Measurements from ENCODE around the gene NOSTRIN. TPM values are rescaled to one million over a fixed set of nuclear protein-coding genes. Genes with fewer than 3 reads are reported as not detected.

The NOSTRIN gene
- total RNA-seq, 1 experiment from 2014 or later: 3.1 TPM

DNA sequence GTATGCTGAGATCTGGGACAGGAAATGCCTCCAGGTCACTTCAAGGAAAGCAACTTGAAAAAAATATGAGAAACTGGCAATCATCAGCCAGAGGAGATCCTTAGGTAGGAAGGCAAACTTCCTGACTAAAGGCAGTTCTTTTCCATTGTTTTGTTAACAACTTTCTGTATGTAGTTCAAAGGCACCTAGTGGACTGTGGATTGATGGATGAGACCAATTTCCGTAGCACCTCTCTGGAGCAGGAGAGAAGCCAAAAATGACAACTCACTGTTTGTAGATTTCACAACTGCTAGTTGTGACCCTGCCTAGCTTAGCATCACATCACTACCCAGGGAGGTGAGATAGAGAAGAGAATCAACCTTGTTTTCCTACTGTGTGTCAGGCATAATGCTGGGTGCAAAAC, 21.8 kb upstream of the NOSTRIN start:
- no peaks in the 10 kb centered on the region for H3K36me3 ChIP-seq (ENCODE audit: control insufficient read depth in 1 of 2, insufficient read depth in 2 of 2, low read length in 2 of 2)
- ChIA-PET CTCF (no interaction called here), RAD21 (ENCODE audit: low non-redundant PET in 1 of 2, low total read pairs in 2 of 2, uncharacterized antibody in 2 of 2, unreplicated experiment in 2 of 2) (no interaction called here), POLR2A (no interaction called here)
- H3K79me2 ChIP-seq (ENCODE audit: insufficient read depth, low read length): no peaks in the 10 kb centered on the region
- H3K9me3 ChIP-seq (ENCODE audit: control insufficient read depth in 1 of 2, insufficient read depth in 1 of 2, low read depth in 1 of 2, low read length in 2 of 2): no peaks in the 10 kb centered on the region
- H3K9ac ChIP-seq (ENCODE audit: low read length): no peak overlapping the region
- no peak overlapping the region for H3K4me2 ChIP-seq (ENCODE audit: low read length)
- H2AFZ ChIP-seq (ENCODE audit: low read depth, low read length, poor library complexity, severe bottlenecking): no peak overlapping the region
- no peaks in the 10 kb centered on the region for H3K9me2 ChIP-seq (ENCODE audit: insufficient read depth)
- no peaks in the 10 kb centered on the region for H3K27me3 ChIP-seq (ENCODE audit: insufficient read depth, low read length)
- H3K4me3 ChIP-seq (replicated peaks in 1 of 2; ENCODE audit: low read depth in 1 of 2, low read length in 2 of 2): no peak overlapping the region
- TF ChIP-seq JUND (IDR thresholded peaks at IDR 0.05): no peak
- no peak for TF ChIP-seq EGR1 (IDR thresholded peaks at IDR 0.05; ENCODE audit: low read depth)
- TF ChIP-seq SRF (IDR thresholded peaks at IDR 0.05; ENCODE audit: low read depth): no peak
- no peak for TF ChIP-seq CBX3 (IDR thresholded peaks at IDR 0.05; ENCODE audit: low read depth)
- no peak for TF ChIP-seq SIN3A (IDR thresholded peaks at IDR 0.05; ENCODE audit: low read depth)
- TF ChIP-seq POLR2AphosphoS5 (IDR thresholded peaks at IDR 0.05; ENCODE audit: low read depth, low read length): no peak
- no peak overlapping the region for H3K27ac ChIP-seq (ENCODE audit: low read depth, low read length)
- DNase-seq (ENCODE audit: low read depth, low spot score) (no peak), ATAC-seq (no peak)
- no peaks in the 10 kb centered on the region for H3K4me1 ChIP-seq (ENCODE audit: control insufficient read depth in 1 of 2, insufficient read depth in 2 of 2, low read length in 2 of 2)
- intact Hi-C loops (cut with micrococcal nuclease): no loop called here
- BruUV-seq (replicated peaks): no TSS peak
- H4K20me1 ChIP-seq (ENCODE audit: insufficient read depth): no peaks in the 10 kb centered on the region

DNA sequence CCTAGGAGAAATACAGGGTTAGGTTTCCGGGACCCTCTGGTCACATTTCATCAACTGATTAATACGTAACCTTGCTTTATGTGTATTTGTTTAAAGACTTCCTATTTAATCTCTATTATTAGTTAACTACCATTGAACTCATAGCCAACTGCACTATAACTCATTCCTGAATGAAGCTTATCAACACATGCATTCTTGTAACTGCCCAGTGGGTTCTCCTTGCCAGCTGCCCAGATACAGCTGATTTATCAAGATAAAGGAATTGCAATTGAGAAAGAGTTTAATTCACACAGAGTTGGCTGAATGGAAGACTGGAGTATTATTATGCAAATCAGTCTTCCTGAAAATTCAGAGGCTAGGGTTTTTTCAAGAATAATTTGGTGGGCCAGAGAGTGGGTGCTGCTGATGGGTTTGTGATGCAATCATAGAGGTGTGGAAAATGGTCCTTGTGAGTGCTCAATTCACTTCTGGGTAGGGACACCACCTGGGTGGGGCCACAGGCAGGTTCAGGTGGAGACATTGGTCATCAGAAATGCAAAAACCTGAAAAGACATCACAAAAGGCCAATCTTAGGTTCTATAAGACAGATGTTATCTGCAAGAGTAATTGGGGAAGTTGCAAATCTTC, 21.1 kb upstream of the NOSTRIN start:
- H3K9ac ChIP-seq (ENCODE audit: low read length): no peak overlapping the region
- no peaks in the 10 kb centered on the region for H3K4me1 ChIP-seq (ENCODE audit: control insufficient read depth in 1 of 2, insufficient read depth in 2 of 2, low read length in 2 of 2)
- no peak overlapping the region for H3K4me3 ChIP-seq (replicated peaks in 1 of 2; ENCODE audit: low read depth in 1 of 2, low read length in 2 of 2)
- CTCF ChIA-PET: no interaction called here
- no peak for ATAC-seq
- no peaks in the 10 kb centered on the region for H3K9me2 ChIP-seq (ENCODE audit: insufficient read depth)
- BruUV-seq (replicated peaks): no TSS peak
- no peak overlapping the region for H2AFZ ChIP-seq (ENCODE audit: low read depth, low read length, poor library complexity, severe bottlenecking)
- RAD21 ChIA-PET (ENCODE audit: low non-redundant PET in 1 of 2, low total read pairs in 2 of 2, uncharacterized antibody in 2 of 2, unreplicated experiment in 2 of 2): no interaction called here
- DNase-seq (ENCODE audit: low read depth, low spot score): no peak
- no peaks in the 10 kb centered on the region for H3K9me3 ChIP-seq (ENCODE audit: control insufficient read depth in 1 of 2, insufficient read depth in 1 of 2, low read depth in 1 of 2, low read length in 2 of 2)
- intact Hi-C loops (cut with micrococcal nuclease): no loop called here
- no peak overlapping the region for H3K27ac ChIP-seq (ENCODE audit: low read depth, low read length)
- H3K4me2 ChIP-seq (ENCODE audit: low read length): no peak overlapping the region
- H3K27me3 ChIP-seq (ENCODE audit: insufficient read depth, low read length): no peaks in the 10 kb centered on the region
- TF ChIP-seq EZH2 (IDR thresholded peaks at IDR 0.05) (no peak), YY1 (IDR thresholded peaks at IDR 0.05; ENCODE audit: extremely low read depth, insufficient replicate concordance, low read depth, low read length) (no peak), MAX (IDR thresholded peaks at IDR 0.05) (no peak), POLR2AphosphoS5 (IDR thresholded peaks at IDR 0.05; ENCODE audit: low read depth, low read length) (no peak), CEBPB (IDR thresholded peaks at IDR 0.05; ENCODE audit: low read depth) (no peak), SRF (IDR thresholded peaks at IDR 0.05; ENCODE audit: low read depth) (no peak), EGR1 (IDR thresholded peaks at IDR 0.05; ENCODE audit: low read depth) (no peak)
- TF ChIP-seq, protein P1, sequence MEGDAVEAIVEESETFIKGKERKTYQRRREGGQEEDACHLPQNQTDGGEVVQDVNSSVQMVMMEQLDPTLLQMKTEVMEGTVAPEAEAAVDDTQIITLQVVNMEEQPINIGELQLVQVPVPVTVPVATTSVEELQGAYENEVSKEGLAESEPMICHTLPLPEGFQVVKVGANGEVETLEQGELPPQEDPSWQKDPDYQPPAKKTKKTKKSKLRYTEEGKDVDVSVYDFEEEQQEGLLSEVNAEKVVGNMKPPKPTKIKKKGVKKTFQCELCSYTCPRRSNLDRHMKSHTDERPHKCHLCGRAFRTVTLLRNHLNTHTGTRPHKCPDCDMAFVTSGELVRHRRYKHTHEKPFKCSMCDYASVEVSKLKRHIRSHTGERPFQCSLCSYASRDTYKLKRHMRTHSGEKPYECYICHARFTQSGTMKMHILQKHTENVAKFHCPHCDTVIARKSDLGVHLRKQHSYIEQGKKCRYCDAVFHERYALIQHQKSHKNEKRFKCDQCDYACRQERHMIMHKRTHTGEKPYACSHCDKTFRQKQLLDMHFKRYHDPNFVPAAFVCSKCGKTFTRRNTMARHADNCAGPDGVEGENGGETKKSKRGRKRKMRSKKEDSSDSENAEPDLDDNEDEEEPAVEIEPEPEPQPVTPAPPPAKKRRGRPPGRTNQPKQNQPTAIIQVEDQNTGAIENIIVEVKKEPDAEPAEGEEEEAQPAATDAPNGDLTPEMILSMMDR (IDR thresholded peaks at IDR 0.05 in 2 of 3, conservative IDR thresholded peaks at IDR 0.05 in 1 of 3; ENCODE audit: borderline replicate concordance in 1 of 3, insufficient read depth in 1 of 3, low read depth in 2 of 3, low read length in 2 of 3): no peak
- H4K20me1 ChIP-seq (ENCODE audit: insufficient read depth): no peaks in the 10 kb centered on the region
- H3K79me2 ChIP-seq (ENCODE audit: insufficient read depth, low read length): no peaks in the 10 kb centered on the region
- H3K36me3 ChIP-seq (ENCODE audit: control insufficient read depth in 1 of 2, insufficient read depth in 2 of 2, low read length in 2 of 2): no peaks in the 10 kb centered on the region
- POLR2A ChIA-PET: no interaction called here

Data from HCT116 (cell line).